Fibroblast of mammary gland (primary cell): ENCODE data around the gene GET4.
"Not testable (repeated sequence)": the region's sequence is repeated elsewhere in the genome, so short reads cannot be mapped to it uniquely, and the experiment has no call there.

Experiments
- DNase-seq: peaks from one replicate; pipeline ENCODE4 v3.0.0-alpha.2; 2010; ENCODE audit warnings: low read depth
- H3K4me3 ChIP-seq: 2 replicates; pipeline ENCODE4 v1.5.1; 2011; ENCODE audit warnings: low read depth, mild to moderate bottlenecking, low read length, moderate library complexity; ENCODE audit not compliant: control insufficient read depth
- TF ChIP-seq, protein P1 (sequence below): conservative IDR thresholded peaks from 2 replicates; pipeline ENCODE4 v1.5.1; 2011; ENCODE audit warnings: low read depth, low read length, inconsistent platforms; ENCODE audit not compliant: control insufficient read depth, insufficient read depth

GET4 gene

DNA sequence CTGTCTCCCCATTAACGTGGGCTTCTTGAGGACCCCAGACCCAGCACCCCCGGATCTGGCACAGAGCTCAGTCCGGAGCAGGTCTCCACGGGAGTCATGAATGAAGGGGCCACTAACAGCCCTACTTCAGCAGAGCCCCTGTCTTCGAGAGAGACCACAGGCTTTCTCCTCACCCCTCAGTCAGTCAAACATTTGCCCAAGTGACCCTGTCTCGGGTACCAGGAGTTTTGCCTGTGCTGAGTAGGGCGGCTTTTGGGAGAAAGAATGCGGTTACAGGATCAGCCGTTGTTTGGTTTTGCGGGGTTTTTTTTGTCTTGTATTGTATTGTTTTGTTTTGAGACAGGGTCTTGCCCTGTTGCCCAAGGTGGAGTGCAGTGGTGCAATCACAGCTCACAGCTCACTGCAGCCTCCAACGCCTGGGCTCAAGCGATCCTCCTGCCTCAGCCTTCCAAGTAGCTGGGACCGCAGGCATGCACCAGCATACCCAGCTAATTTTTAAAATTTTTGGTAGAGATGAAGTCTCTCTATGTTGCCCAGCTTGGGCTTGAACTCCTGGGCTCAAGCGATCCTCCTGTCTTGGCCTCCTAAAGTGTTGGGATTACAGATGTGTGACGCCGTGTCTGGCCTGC is 61.6 kb downstream of the GET4 start:
- no peak for DNase-seq
- TF ChIP-seq, protein P1, sequence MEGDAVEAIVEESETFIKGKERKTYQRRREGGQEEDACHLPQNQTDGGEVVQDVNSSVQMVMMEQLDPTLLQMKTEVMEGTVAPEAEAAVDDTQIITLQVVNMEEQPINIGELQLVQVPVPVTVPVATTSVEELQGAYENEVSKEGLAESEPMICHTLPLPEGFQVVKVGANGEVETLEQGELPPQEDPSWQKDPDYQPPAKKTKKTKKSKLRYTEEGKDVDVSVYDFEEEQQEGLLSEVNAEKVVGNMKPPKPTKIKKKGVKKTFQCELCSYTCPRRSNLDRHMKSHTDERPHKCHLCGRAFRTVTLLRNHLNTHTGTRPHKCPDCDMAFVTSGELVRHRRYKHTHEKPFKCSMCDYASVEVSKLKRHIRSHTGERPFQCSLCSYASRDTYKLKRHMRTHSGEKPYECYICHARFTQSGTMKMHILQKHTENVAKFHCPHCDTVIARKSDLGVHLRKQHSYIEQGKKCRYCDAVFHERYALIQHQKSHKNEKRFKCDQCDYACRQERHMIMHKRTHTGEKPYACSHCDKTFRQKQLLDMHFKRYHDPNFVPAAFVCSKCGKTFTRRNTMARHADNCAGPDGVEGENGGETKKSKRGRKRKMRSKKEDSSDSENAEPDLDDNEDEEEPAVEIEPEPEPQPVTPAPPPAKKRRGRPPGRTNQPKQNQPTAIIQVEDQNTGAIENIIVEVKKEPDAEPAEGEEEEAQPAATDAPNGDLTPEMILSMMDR: no peak

DNA sequence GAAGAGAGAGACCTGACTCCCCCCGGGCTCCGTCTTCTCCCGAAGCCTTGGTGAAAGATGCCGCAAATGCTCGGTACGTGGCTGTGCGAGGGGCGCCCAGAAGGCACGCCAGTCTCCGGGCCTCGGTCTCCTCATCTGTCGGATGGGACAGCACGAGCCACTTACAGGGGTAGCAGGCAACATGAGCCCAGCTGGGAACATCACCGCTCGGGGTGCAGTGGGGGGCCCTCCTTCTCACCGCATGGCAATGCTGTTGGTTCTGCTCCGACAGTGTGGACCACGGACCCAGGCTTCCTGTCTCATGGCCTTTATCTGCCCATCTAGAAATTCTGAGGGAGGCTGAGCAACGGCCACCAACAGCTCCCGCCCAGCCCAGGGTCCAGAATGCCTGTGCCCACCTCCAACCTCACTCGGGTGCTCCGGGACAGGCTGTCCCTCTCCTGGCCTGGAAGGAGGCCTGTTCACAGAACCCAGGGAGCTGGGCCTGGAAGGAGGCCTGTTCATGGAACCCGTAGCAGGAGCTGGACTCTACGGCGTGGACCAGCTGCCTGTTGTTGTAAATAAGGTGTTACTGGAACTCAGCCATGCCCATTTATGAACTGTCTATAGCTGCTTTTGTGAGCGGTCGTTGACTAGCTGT is 62.3 kb downstream of the GET4 start:
- no peak for DNase-seq
- TF ChIP-seq, protein P1: no peak
- no peak overlapping the region for H3K4me3 ChIP-seq

More for the DNA sequence above, 61.6 kb downstream of the GET4 start:
- H3K4me3 ChIP-seq: no peak overlapping the region

DNA sequence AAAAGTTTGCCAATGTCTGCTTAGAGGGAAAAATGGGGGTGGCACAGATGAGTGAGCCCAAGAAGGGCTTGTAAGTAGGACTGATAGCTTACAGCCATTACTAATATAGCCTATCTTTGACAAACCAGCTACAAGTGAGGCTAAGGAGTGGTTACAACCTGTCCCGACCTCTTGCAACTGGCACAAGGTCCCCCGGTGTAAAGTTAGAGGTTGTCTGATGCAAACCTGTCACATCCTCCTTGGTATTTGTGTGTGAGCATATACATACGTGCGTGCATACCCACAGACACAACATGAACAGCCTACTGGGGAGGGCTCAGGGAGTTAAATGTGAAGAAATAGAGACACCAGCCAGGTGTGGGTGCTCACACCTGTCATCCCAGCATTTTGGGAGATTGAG is 63.5 kb downstream of the GET4 start:
- no peak for DNase-seq
- H3K4me3 ChIP-seq: no peak overlapping the region
- TF ChIP-seq, protein P1: no peak

DNA sequence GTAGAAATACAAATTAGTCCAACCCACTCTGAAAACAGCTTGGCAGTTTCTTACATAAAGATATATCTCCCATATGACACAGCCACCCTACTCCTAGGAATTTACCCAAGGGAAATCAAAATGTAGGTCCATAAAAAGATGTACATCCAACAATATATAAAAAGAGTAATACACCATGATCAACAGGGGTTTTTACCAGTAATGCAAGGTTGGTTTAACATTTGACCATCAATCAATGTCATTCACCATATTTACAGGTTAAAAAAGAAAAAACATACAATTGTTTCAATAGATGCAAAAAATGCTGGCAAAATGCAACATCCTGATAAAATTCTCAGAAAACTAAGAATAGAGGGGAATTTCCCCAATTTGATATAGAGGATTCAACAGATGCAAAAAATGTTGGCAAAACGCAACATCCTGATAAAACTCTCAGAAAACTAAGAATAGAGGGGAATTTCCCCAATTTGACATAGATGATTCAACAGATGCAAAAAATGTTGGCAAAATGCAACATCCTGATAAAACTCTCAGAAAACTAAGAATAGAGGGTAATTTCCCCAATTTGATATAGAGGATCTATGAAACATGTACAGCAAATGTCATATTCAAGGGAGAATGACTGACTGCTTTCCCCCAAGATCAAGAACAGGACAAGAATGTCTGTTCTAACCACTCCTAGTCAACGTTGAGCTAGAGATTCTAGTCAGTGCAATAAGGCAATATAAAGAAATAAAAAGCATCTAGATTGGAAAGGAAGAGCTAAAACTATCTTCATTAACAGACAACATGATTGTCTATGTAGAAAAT is 64.5 kb downstream of the GET4 start:
- no peak for DNase-seq
- H3K4me3 ChIP-seq: no peak overlapping the region
- TF ChIP-seq, protein P1: no peak

DNA sequence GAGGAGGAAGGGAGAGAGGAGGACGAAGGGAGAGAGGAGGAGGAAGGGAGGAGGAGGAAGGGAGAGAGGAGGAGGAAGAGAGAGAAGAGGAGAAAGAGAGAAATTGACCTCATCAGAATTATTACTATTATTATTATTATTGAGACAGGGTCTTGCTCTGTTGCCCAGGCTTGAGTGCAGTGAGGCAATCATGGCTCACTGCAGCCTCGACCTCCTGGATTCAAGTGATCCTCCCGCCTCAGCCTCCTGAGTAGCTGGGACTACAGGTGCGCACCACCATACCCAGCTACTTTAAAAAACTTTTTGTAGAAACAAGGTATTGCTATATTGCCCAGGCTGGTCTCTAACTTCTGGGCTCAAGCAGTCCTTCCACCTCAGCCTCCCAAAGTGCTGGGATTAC is 67.4 kb downstream of the GET4 start:
- H3K4me3 ChIP-seq, DNase-seq: not testable (repeated sequence)

DNA sequence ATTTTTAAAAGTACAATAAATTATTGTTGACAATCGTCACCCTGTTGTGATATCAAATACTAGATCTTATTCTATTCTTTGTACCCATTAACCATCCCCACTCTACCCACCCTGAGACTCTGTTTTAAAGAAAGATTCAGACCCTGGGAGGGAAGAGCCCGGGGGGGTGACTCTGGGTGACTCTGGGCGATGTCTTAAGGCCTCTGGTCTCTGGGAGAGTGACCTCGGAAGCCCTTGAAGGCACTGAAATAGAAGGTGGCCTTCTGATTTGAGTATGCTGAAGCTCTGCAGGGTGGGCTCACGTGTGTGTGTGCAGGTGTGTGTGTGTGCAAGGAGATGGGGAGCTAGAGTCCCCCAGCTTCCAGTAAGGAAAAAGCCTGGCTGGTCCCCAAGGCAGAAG is 68.4 kb downstream of the GET4 start:
- TF ChIP-seq, protein P1: no peak
- no peak for DNase-seq
- no peak overlapping the region for H3K4me3 ChIP-seq

DNA sequence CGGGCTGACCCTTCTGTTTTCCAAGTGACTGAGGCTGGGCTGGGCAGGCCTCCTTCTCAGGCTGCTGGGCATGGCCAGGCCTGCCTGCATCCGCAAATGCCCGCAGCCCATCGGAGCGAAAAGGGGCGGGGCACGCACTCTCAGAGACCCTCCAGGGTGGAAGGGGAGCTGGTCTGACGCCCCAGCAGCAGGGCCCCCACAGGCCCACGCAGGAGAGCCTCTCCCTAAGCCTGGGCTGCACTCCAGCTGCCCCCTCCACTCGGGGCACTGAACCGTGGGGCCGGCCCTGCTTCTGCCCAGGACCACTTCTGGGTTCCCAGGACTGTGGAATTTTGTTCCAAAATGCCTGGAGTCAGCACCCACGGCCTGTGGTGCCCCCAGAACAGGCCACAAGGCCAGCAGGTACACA is 68.8 kb downstream of the GET4 start:
- TF ChIP-seq, protein P1: no peak
- DNase-seq: no peak
- H3K4me3 ChIP-seq: no peak overlapping the region
